HepG2 (cell line): ENCODE results near the gene TMEM158.

Experiments used
- GATAD2A ChIP-seq: IDR thresholded peaks from 2 replicates; pipeline ENCODE4 v1.6.1; 2016
- YY1 ChIP-seq: IDR thresholded peaks from 2 replicates; pipeline ENCODE4 v1.6.1; 2011; ENCODE audit warnings: low read length, low read depth, moderate library complexity, mild to moderate bottlenecking; ENCODE audit not compliant: insufficient read depth, insufficient replicate concordance
- ZBTB37 ChIP-seq: sonication (generic); formaldehyde crosslinking; IDR thresholded peaks from 2 replicates; pipeline ENCODE4 v1.4.0; 2020; ENCODE audit warnings: mild to moderate bottlenecking, missing genetic modification reagents
- ZNF737 ChIP-seq: sonication (generic); formaldehyde crosslinking; IDR thresholded peaks from 2 replicates; pipeline ENCODE4 v1.5.0; 2020; ENCODE audit warnings: missing genetic modification reagents, mild to moderate bottlenecking, borderline replicate concordance

GRCh38 chr3:45272828-45273470 lies 46.9 kb upstream of the TMEM158 start:
- TF ChIP-seq GATAD2A (CRISPR knock-in tag) (no peak), ZNF737 (CRISPR knock-in tag) (no peak), YY1 (no peak), ZBTB37 (CRISPR knock-in tag) (no peak)
